Astrocyte (in vitro differentiated cells and primary cell): ENCODE data around the gene C19orf53.

Experiments
- CTCF ChIP-seq: IDR thresholded peaks from 2 replicates; pipeline ENCODE4 v1.5.1; 2011; ENCODE audit warnings: low read depth, mild to moderate bottlenecking, inconsistent platforms, low read length, moderate library complexity; ENCODE audit not compliant: insufficient read depth
- EZH2 ChIP-seq: IDR thresholded peaks from 2 replicates; pipeline ENCODE4 v1.6.1; 2012; ENCODE audit warnings: mild to moderate bottlenecking, low read length, inconsistent platforms; ENCODE audit not compliant: insufficient read depth

- TF ChIP-seq CTCF (no peak), EZH2 (no peak)
Observed at GRCh38 chr19:13738073-13738472, 36.2 kb upstream of the C19orf53 start.
